Measurements from ENCODE around the gene EXOSC7.
"Not testable (repeated sequence)": the region's sequence is repeated elsewhere in the genome, so short reads cannot be mapped to it uniquely, and the experiment has no call there.

EXOSC7 gene

GRCh38 chr3:44976002-44976815 lies at the start of gene EXOSC7, which contains the start of gene ZDHHC3:
EXOSC7 (plus strand) TSS chr3:44976244; CDS start chr3:44976278, 34 bp downstream.
ZDHHC3 (minus strand) TSS chr3:44976174; CDS start chr3:44959436, 16,738 bp downstream.
- DNase-seq: peak; percentile 47

GRCh38 chr3:44926921-44927320 lies 49.1 kb upstream of the EXOSC7 start:
- DNase-seq: no peak

GRCh38 chr3:44927371-44927770 lies 48.7 kb upstream of the EXOSC7 start:
- DNase-seq: no peak

- no peak for DNase-seq
Observed at GRCh38 chr3:44929782-44930181, 46.3 kb upstream of the EXOSC7 start.

DNA sequence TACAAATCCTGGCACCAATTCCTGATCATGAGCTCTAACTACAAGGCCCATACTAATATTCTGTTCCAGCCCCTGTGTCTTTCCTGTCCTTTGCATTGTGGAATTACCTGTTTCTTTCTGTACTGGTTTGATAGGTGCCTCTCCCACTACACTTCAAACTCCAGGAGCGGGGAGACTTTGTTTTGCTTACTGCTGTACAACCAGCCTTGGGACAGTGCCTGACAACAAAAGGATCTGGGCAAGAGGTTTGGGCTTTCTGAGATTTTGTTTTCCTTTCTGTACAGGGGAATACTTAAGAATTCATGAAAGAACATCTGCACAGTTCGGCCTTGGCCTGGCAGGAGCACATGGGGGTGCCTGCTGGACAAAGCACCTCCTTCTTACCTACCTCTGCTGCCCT lies 45.1 kb upstream of the EXOSC7 start:
- DNase-seq: no peak

GRCh38 chr3:44931791-44932190 lies 44.3 kb upstream of the EXOSC7 start:
- DNase-seq: no peak

DNA sequence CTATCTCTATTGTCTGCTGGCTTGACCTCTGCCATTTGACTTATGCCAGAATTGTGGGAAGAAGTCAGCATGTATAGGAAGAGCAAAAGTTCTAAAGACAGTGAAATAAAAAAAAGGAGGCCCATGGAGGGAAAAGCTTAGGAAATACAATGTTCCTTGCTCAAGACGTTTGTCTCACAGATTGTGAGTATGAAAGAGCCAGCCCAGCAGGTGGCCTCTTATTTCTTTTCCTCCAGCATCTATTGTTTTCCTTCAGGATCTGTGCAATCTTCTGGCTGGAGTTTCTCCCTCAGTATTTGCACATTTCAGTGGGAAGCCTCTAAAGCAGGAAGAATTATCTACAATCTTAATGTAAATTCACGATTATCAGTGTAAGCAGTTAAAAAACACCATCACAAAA lies 43.8 kb upstream of the EXOSC7 start:
- no peak for DNase-seq

DNA sequence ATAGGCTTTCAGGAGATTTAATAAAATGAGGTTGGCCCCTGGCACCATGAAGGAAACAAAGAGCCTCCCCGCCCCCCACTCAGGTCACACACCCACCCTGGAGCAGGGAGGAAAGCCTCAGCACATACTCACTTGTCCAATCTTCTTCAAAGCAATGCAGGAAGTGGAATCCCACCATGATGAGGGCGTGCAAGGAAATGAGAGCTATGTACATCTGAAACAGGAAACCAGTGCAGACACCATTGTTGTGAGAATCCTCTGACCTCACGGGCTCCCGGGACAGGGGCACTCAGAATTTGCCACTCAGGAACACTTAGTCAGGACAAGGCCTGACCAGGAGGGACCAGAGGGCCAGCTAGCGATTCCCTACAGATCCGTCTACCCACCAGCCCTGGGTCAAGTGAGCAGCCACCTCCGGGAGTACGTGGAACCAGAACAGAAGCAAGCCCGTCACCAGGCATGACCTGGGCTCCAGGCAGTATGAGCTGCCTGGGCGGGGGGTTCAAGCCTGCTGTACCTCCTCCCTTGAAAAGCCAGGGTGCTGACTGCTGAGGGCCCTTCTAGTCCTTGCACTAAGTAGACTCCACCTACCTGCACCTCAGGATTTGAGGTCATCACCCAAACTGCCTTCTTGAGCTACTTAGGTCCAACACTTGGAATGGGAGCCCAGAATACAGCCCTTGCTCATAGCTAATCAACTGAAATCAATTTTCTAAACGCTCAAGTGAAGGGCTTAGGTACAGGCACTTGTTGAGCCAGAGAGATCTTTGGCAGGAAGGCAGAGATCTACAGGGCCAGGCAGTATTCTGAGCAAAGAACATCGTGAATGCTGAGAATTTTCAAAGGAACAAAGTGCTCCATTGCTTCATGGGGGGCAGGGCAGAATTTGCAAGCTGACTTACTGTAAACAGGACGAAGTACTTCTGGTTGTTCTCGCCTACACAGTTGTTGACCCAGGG lies 42.8 kb upstream of the EXOSC7 start:
- DNase-seq: no peak

- no peak for DNase-seq
Observed at GRCh38 chr3:44939581-44940036, 36.4 kb upstream of the EXOSC7 start.

DNA sequence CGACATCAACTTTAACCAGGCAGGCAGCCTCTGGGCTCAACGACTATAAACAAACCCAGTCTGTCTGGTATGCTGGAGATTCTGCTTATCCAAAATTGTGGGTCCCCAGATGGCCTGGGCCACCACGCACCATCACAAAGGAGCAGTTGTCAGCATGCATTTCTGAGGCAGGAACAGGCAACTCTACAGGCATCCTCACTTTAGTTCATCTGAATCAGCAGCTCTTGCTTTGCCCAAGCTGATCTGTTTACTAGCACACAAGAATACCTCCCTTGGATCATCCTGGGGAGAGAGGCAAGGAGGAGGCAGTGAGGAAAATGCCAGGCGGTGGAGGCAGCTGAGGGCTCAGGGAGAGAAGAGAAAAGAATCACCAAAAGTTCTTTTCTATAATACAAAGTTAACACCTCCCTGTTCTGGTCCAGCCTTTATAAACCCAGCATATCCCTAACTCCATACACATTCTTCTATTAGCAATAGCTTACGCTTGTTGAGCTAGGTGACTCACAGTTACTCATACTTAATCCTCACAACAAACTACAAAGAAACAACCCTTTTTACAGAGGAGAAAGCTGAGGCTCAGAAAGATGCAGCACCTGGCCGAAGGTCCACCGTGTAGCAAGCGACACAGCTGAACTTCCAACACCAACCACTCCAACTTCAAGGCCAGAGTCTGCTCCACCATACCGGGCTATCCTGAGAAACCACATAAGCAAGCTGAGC lies 33.7 kb upstream of the EXOSC7 start:
- no peak for DNase-seq

DNA sequence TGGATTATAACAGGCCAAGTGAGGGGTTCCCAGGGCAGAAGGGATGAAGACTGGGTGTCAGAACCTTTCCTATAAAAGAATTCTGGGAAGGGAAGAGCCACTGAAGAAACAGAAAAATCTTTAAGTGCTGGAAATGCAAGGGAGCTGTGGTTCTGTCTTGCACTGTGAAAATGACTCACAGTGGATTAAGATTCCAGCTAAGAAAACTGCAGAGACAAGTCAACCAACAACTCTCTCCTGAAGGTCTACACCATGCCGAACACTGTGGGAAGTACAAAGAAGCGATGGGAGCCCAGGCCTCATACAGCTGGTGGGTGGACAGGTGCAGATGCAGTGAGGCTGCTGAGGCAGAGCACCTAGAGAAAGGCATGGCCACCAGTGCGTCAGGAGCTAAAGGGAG lies 27.8 kb upstream of the EXOSC7 start:
- no peak for DNase-seq

DNA sequence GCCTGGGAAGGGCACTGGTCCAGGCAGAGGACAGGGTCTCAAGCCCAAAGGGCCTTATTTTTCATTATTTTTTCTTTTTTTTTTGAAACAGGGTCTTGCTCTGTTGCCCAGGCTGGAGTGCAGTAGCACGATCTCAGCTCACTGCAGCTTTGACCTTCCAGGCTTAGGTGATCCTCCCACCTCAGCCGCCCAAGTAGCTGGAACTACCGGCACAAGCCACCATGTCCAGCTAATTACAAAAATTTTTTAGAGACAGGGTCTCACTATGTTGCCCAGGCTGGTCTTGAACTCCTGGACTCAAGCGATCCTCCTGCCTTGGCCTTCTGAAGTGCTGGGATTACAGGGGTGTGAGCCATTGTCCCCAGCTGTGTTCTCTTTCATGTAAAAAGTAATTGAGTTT lies 26.3 kb upstream of the EXOSC7 start:
- not testable (repeated sequence) for DNase-seq

DNA sequence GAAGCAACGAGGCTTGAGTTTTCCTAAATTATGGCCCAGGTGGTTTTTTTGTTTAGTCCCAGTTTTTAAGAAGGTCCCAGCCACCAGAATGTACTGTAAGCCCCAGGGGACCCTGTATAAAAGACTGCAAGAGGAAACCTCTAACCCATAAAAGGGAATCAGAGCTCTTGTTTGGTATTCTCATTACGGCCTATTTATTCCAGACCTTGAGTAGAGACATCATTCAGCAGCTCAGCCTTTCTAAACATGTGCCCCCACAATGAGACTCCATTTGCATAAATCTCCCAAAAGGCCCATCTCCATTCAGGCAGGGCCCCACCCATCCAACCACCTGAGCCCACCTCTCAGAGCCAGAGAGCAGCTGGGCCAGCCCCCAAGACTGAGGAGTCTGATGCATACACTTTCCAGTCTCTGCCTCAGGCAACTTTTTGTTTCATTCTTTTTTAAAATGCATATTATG lies 25.7 kb upstream of the EXOSC7 start:
- no peak for DNase-seq

DNA sequence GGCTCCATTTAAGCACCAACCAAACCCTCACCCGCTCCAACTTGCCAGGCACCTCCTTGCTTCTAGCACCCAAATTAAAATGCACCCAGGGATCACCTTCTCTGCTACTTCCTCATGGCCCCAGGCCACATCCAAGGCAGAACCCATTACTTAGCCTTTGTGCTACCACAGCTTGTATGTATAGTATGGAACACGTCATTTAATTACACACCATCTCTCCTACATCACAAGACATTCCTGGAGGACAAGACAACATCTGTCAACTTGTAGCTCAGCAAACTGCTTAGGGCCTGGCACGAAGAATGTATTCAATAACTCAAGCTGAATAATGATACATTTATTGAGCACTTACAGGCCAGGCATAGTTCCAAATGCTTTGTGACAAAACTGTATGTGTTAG lies 23.4 kb upstream of the EXOSC7 start:
- DNase-seq: no peak

DNA sequence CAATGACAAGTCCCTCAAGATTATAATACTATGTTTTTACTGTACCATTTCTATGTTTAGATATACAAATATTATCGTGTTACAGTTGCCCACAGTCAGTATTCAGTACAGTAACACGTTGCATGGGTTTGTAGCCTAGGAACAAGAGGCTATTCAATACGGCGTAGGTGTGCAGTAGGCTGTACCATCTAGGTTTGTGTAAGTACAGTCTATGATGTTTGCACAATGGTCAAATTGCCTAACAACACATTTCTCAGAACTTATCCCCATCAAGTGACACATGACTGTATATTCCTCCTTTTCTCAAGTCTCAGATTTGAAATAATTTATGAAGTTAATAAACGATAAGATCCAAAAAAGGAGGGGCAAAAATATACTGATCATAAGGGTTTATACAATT lies 21.7 kb upstream of the EXOSC7 start:
- DNase-seq: no peak

DNA sequence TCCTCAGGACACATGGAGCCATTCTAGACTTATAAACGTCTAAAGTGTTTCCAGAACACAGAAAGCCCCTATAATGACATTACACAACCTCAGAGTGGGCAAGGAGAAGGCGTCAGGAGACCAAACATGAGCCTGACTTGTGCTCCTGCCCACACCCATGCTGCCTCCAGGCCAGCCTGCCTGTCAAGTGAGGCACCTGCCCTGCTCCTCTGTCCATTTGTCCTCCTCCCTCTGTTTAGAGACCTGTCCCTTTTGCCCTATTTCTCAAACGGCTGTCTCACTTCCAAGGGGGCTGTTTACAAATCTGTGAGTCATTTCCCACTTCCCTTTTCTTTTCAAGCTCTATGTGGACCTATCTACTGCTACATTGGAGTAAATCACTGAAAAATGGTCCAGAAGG lies 21.1 kb upstream of the EXOSC7 start:
- DNase-seq: no peak

DNA sequence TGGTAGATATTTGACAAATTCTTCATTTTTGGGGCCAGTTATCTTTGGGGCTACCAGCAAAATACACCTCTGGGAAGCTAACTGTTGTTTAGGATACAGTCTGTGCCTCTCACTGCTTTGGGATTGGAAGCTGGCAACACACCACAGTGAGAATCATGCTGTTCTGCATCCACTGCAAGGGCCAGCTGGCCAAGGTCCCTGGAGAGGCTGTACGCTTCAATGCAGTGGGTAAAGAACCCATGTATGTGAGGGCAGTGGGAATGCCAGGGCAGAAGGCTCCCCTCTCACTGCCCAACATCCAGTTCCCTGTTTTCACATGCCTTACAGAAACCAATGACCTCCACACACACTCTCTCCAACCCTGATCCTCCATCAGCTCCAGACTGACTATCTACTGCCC lies 20.1 kb upstream of the EXOSC7 start:
- no peak for DNase-seq

GRCh38 chr3:44957986-44958385 lies 18.1 kb upstream of the EXOSC7 start:
- no peak for DNase-seq

GRCh38 chr3:44958386-44958785 lies 17.7 kb upstream of the EXOSC7 start:
- no peak for DNase-seq

GRCh38 chr3:44960387-44961026 lies 15.5 kb upstream of the EXOSC7 start:
- no peak for DNase-seq

DNA sequence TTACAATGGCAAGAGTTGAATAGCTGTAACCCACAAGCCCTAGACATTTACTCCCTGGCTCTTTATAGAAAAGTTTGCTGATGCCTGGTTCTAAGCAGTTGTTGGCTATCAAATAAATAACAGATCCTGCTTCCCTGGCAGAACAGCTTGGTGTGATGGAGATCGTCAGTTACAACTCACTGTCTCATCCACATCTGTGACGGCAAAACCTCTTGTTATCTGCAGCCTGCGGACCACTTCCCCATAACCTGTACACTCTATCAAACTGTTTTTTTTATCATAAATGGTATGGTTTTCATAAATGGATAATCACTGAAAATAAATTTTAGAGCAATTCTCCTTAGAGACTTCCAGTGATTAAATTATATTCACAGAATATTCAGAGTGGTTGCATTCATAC lies 14.2 kb upstream of the EXOSC7 start:
- DNase-seq: no peak

GRCh38 chr3:44962621-44963393 lies 13.2 kb upstream of the EXOSC7 start:
- no peak for DNase-seq
